Endodermal cell (in vitro differentiated cells): ENCODE data around the gene SFXN3. TPM values are rescaled to one million over a fixed set of nuclear protein-coding genes. Genes with fewer than 3 reads are reported as not detected.

Source experiments
- DNase-seq: peaks from one replicate; pipeline ENCODE4 v3.0.0-alpha.2; 2017
- H3K27ac ChIP-seq: 2 replicates; pipeline ENCODE4 v1.5.1; 2013; ENCODE audit warnings: mild to moderate bottlenecking, low read depth, low read length, moderate library complexity
- H3K27me3 ChIP-seq: 2 replicates; pipeline ENCODE4 v1.6.1; 2013; ENCODE audit warnings: mild to moderate bottlenecking, low read length, moderate library complexity; ENCODE audit not compliant: insufficient read depth, control insufficient read depth, poor library complexity, severe bottlenecking
- H3K36me3 ChIP-seq: 2 replicates; pipeline ENCODE4 v1.7.0; 2013; ENCODE audit warnings: mild to moderate bottlenecking, low read length, moderate library complexity; ENCODE audit not compliant: control insufficient read depth, insufficient read depth
- H3K4me1 ChIP-seq: one replicate; pipeline ENCODE4 v1.7.0; 2013; ENCODE audit warnings: low read length; ENCODE audit not compliant: control insufficient read depth, insufficient read depth
- H3K4me3 ChIP-seq: 2 replicates; pipeline ENCODE4 v1.5.1; 2013; ENCODE audit warnings: mild to moderate bottlenecking, low read length, moderate library complexity
- H3K9ac ChIP-seq: 2 replicates; pipeline ENCODE4 v1.6.1; 2013; ENCODE audit warnings: mild to moderate bottlenecking, low read length, moderate library complexity; ENCODE audit not compliant: poor library complexity, severe bottlenecking; ENCODE audit errors: extremely low read depth
- H3K9me3 ChIP-seq: 2 replicates; pipeline ENCODE4 v1.6.1; 2013; ENCODE audit warnings: mild to moderate bottlenecking, low read length, moderate library complexity; ENCODE audit not compliant: control insufficient read depth
- H3K27ac Mint-ChIP-seq: 2 replicates; pipeline ENCODE4 v1.8.0; 2020; ENCODE audit warnings: mixed read lengths
- H3K27me3 Mint-ChIP-seq: 2 replicates; pipeline ENCODE4 v1.8.0; 2021; ENCODE audit warnings: mild to moderate bottlenecking, mixed read lengths; ENCODE audit not compliant: insufficient read depth
- H3K36me3 Mint-ChIP-seq: 2 replicates; pipeline ENCODE4 v1.8.0; 2020; ENCODE audit warnings: low read depth, mixed read lengths
- H3K4me1 Mint-ChIP-seq: 2 replicates; pipeline ENCODE4 v1.8.0; 2020; ENCODE audit warnings: mixed read lengths
- H3K4me3 Mint-ChIP-seq: 2 replicates; pipeline ENCODE4 v1.8.0; 2020; ENCODE audit warnings: mild to moderate bottlenecking, moderate library complexity, mixed read lengths
- H3K9me3 Mint-ChIP-seq: 2 replicates; pipeline ENCODE4 v1.8.0; 2020; ENCODE audit warnings: mild to moderate bottlenecking, mixed read lengths
- WGBS, 2 experiments: methylation state at CpG; one replicate each; pipeline versions ENCODE4 v1.1.5 to v1.1.7; 2013; ENCODE audit warnings: missing lambda C conversion rate in 2 of 2, mixed read lengths in 1 of 2; ENCODE audit not compliant: insufficient coverage in 1 of 2, insufficient read length in 1 of 2; 5-methylcytosine and 5-hydroxymethylcytosine counted together
- total RNA-seq, 2 donors: library from RNA; stranded (reverse); fragmentation: NEBNext Ultra II Directional in 1 of 2; extraction: Animal tissue kit (Norgen Biotek cat#: 25700) in 1 of 2; gene quantifications; 2 replicates in 1 of 2; 3 replicates in 1 of 2; pipeline ENCODE4 v1.2.1, GENCODE V29; 2021
- TF ChIP-seq, protein P1 (sequence below): fragments of 200-600 bp; sonication (generic); conservative IDR thresholded peaks from 2 replicates; pipeline ENCODE4 v1.5.0; 2021; ENCODE audit warnings: antibody characterized with exemption, mild to moderate bottlenecking

The SFXN3 gene
- total RNA-seq, 2 donors from 2014 or later: 1.8 to 2.1 TPM

DNA sequence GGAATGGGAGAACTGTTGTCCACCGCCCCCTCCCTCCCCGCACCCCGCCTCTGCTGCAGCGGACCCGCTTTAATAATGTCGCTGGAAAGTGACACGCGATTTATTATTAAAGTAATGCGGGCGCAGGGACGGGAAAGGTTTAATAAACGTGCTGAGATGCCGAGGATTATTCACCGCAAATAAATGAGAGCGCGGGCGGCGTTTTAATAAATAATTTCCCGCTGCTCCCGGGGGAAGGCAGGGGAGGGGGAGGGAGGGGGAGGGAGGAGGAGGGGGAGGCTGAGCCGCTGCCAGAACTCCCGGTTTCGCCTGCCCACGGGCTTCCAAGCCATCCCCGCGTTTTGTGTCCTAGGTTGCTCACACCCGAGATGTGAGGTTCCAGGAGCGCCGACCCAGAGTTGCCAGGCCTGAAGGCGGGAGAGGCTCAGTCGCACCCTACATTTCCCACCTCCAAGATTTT lies 35.9 kb downstream of the SFXN3 start:
- TF ChIP-seq, protein P1, sequence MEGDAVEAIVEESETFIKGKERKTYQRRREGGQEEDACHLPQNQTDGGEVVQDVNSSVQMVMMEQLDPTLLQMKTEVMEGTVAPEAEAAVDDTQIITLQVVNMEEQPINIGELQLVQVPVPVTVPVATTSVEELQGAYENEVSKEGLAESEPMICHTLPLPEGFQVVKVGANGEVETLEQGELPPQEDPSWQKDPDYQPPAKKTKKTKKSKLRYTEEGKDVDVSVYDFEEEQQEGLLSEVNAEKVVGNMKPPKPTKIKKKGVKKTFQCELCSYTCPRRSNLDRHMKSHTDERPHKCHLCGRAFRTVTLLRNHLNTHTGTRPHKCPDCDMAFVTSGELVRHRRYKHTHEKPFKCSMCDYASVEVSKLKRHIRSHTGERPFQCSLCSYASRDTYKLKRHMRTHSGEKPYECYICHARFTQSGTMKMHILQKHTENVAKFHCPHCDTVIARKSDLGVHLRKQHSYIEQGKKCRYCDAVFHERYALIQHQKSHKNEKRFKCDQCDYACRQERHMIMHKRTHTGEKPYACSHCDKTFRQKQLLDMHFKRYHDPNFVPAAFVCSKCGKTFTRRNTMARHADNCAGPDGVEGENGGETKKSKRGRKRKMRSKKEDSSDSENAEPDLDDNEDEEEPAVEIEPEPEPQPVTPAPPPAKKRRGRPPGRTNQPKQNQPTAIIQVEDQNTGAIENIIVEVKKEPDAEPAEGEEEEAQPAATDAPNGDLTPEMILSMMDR: no peak
- H3K9ac ChIP-seq: no peak overlapping the region
- WGBS, 2 experiments: 1% methylated on average over 28 of the region's 31 CpGs; no CpG with 5 or more reads in 1 of the 2 experiments
- no peak for DNase-seq
- no peaks in the 10 kb centered on the region for H3K4me1 ChIP-seq
- Mint-ChIP-seq H3K27ac (no peak overlapping the region), H3K4me3 (peak overlapping the region; percentile 67), H3K36me3 (no peaks in the 10 kb centered on the region), H3K4me1 (peaks cover 16% of the 10 kb centered on the region), H3K9me3 (no peaks in the 10 kb centered on the region), H3K27me3 (peaks cover 63% of the 10 kb centered on the region)
- H3K27me3 ChIP-seq: peaks cover 64% of the 10 kb centered on the region
- no peaks in the 10 kb centered on the region for H3K36me3 ChIP-seq
- H3K9me3 ChIP-seq: no peaks in the 10 kb centered on the region
- H3K27ac ChIP-seq: no peak overlapping the region
- peak overlapping the region; percentile 85 for H3K4me3 ChIP-seq

DNA sequence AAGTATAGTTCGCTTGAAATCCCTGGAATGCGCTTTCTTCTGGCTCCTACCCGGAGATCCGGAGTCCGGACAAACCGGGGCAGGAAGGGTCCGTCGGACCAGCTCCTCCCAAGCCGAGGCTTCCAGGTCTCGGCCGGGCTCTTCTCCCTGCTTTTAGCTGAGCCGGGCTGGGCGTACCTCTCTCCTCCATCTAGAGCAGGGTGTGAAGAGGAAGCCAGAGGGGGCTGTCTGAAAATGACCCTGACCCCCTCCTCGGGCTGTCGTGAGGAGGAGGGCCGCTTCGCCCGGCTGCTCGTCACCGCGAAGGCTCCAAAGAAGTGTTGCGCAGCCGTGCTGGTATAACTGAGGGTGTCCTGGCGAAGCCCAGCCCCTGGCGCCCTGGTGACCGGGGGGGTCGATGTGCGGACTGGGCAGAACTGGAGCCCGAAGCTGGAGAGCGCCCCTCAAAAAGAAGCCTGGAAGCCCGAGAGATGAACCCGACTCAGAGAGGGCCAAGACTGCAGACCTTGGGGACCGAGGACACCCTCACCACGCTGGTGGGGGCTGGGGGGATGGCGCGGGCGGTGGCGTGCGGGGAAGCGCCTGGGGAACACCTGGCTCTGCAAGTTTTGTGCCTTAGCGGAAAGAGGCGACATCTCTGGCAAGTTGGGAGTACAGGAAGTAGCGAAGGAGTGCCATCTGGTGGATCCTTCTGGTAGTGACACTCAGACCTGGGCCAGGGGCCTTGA lies 36.5 kb downstream of the SFXN3 start:
- no peaks in the 10 kb centered on the region for H3K4me1 ChIP-seq
- no peaks in the 10 kb centered on the region for H3K9me3 ChIP-seq
- Mint-ChIP-seq H3K4me1 (peaks cover 15% of the 10 kb centered on the region), H3K36me3 (no peaks in the 10 kb centered on the region), H3K9me3 (no peaks in the 10 kb centered on the region), H3K4me3 (peak overlapping the region; percentile 67), H3K27ac (no peak overlapping the region), H3K27me3 (peaks cover 63% of the 10 kb centered on the region)
- peak overlapping the region; percentile 85 for H3K4me3 ChIP-seq
- TF ChIP-seq, protein P1: peak; percentile 90
- peaks cover 61% of the 10 kb centered on the region for H3K27me3 ChIP-seq
- WGBS, 2 experiments: 0% methylated on average over 16 to 43 of the region's 43 CpGs
- DNase-seq: peak; percentile 96
- no peaks in the 10 kb centered on the region for H3K36me3 ChIP-seq
- H3K9ac ChIP-seq: no peak overlapping the region
- no peak overlapping the region for H3K27ac ChIP-seq

DNA sequence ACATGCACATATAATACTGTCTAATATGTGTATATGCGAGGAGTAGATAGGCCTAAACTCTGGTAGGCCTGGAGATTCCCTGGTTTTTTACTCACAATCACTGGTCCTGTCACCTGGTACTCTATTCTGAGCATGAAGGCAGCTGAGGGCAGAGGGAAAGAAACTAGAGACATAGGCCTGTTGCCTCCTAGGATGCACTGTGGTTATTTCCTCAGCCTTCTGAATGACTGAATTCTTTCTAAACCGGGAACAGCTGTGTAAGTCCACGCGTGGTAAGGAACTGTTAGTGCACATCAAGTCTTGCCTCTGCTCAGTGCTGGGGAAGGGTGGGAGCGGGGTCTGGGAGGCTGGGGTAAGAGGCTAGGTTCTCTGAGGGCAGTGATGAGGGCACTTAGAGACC lies 38.4 kb downstream of the SFXN3 start:
- peaks cover 64% of the 10 kb centered on the region for H3K27me3 Mint-ChIP-seq
- no peak overlapping the region for H3K4me3 ChIP-seq
- peaks cover 5% of the 10 kb centered on the region for H3K4me1 Mint-ChIP-seq
- H3K27ac Mint-ChIP-seq: no peak overlapping the region
- DNase-seq: no peak
- no peak overlapping the region for H3K27ac ChIP-seq
- H3K36me3 ChIP-seq: no peaks in the 10 kb centered on the region
- no peaks in the 10 kb centered on the region for H3K4me1 ChIP-seq
- H3K36me3 Mint-ChIP-seq: no peaks in the 10 kb centered on the region
- no peaks in the 10 kb centered on the region for H3K9me3 ChIP-seq
- TF ChIP-seq, protein P1: no peak
- no peak overlapping the region for H3K9ac ChIP-seq
- 88% methylated on average over 2 to 5 of the region's 5 CpGs for WGBS, 2 experiments
- no peak overlapping the region for H3K4me3 Mint-ChIP-seq
- peaks cover 61% of the 10 kb centered on the region for H3K27me3 ChIP-seq
- H3K9me3 Mint-ChIP-seq: no peaks in the 10 kb centered on the region
